Fibroblast of lung (primary cell): ENCODE measurements around the gene CLSTN2. TPM values are rescaled to one million over a fixed set of nuclear protein-coding genes. Genes with fewer than 3 reads are reported as not detected.

Experiments
- DNase-seq, 2 donors: peaks; one replicate each; pipeline versions ENCODE4 v3.0.0 to v3.0.0-alpha.2; 2010; ENCODE audit warnings: low read depth in 2 of 2
- H2AFZ ChIP-seq: 2 replicates; pipeline ENCODE4 v1.5.1; 2012; ENCODE audit warnings: low read length, control low read depth, inconsistent platforms
- H3K27ac ChIP-seq: 2 replicates; pipeline ENCODE4 v1.5.1; 2011; ENCODE audit warnings: low read length, control low read depth; ENCODE audit not compliant: insufficient read depth
- H3K27me3 ChIP-seq: 2 replicates; pipeline ENCODE4 v1.5.1; 2011; ENCODE audit warnings: mild to moderate bottlenecking, low read length; ENCODE audit not compliant: control insufficient read depth, insufficient read depth
- H3K36me3 ChIP-seq: 2 replicates; pipeline ENCODE4 v1.5.1; 2011; ENCODE audit warnings: low read length; ENCODE audit not compliant: control insufficient read depth, insufficient read depth
- H3K4me1 ChIP-seq: 2 replicates; pipeline ENCODE4 v1.5.1; 2011; ENCODE audit warnings: low read length; ENCODE audit not compliant: control insufficient read depth, insufficient read depth; ENCODE audit errors: extremely low read depth
- H3K4me2 ChIP-seq: 2 replicates; pipeline ENCODE4 v1.5.1; 2011; ENCODE audit warnings: low read length, control low read depth; ENCODE audit not compliant: insufficient read depth; ENCODE audit errors: extremely low read depth
- H3K4me3 ChIP-seq, 4 experiments: fragments of 200-600 bp in 1 of 4; sonication (generic) in 1 of 4; replicated peaks in 1 of 4; 2 replicates each; pipeline ENCODE4 v1.5.1; 2011 to 2016; ENCODE audit warnings: low read length in 4 of 4, low read depth in 3 of 4, mild to moderate bottlenecking in 3 of 4, control low read depth in 2 of 4, inconsistent platforms in 1 of 4, mixed read lengths in 1 of 4; ENCODE audit not compliant: insufficient read depth in 1 of 4; ENCODE audit errors: control extremely low read depth in 1 of 4
- H3K79me2 ChIP-seq: 2 replicates; pipeline ENCODE4 v1.5.1; 2012; ENCODE audit warnings: mild to moderate bottlenecking, low read length, inconsistent platforms; ENCODE audit not compliant: control insufficient read depth, insufficient read depth
- H3K9ac ChIP-seq: 2 replicates; pipeline ENCODE4 v1.5.1; 2011; ENCODE audit warnings: mild to moderate bottlenecking, low read length, control low read depth; ENCODE audit not compliant: insufficient read depth
- H3K9me3 ChIP-seq: 2 replicates; pipeline ENCODE4 v1.5.1; 2012; ENCODE audit warnings: low read depth, low read length; ENCODE audit not compliant: control insufficient read depth, insufficient read depth
- H4K20me1 ChIP-seq: 2 replicates; pipeline ENCODE4 v1.5.1; 2011; ENCODE audit warnings: low read length; ENCODE audit not compliant: control insufficient read depth, insufficient read depth; ENCODE audit errors: extremely low read depth
- CTCF ChIP-seq, 2 donors: IDR thresholded peaks in 1 of 2; conservative IDR thresholded peaks in 1 of 2; 1 replicate in 1 of 2; 2 replicates in 1 of 2; pipeline ENCODE4 v1.5.1; 2011 to 2012; ENCODE audit warnings: low read length in 2 of 2, control low read depth in 1 of 2, inconsistent platforms in 1 of 2, low read depth in 1 of 2, mild to moderate bottlenecking in 1 of 2
- EZH2 ChIP-seq: IDR thresholded peaks from 2 replicates; pipeline ENCODE4 v1.5.1; 2012; ENCODE audit warnings: low read length, control low read depth, mild to moderate bottlenecking; ENCODE audit errors: missing control alignments
- polyA plus RNA-seq, 2 donors: library from polyadenylated mRNA; depleted of rRNA in 1 of 2; stranded (reverse) in 1 of 2; unstranded in 1 of 2; fragments of >200 nt; gene quantifications; 2 replicates each; pipeline ENCODE4 v1.2.1, GENCODE V29; 2011 to 2012; ENCODE audit warnings: missing spikeins in 1 of 2
- total RNA-seq: library from RNA; depleted of rRNA; stranded (reverse); fragments of >200 nt; gene quantifications from 2 replicates; pipeline ENCODE4 v1.2.1, GENCODE V29; 2014

The CLSTN2 gene
- total and polyA plus RNA-seq, 2 donors (not counting 1 experiment from before 2014, with no cell fraction given): under 0.01 to 1.3 TPM

- DNase-seq: peak in 1 of 2 donors; percentile 76
- Histone ChIP-seq H3K9ac (no peak overlapping the region), H3K36me3 (no peaks in the 10 kb centered on the region), H3K4me3 (no peak overlapping the region), H3K27ac (no peak overlapping the region), H3K27me3 (no peaks in the 10 kb centered on the region), H3K4me1 (no peaks in the 10 kb centered on the region), H3K4me2 (no peak overlapping the region), H4K20me1 (no peaks in the 10 kb centered on the region), H2AFZ (no peak overlapping the region), H3K9me3 (no peaks in the 10 kb centered on the region), H3K79me2 (no peaks in the 10 kb centered on the region)
- TF ChIP-seq EZH2 (no peak), CTCF (conservative IDR thresholded peaks at IDR 0.05 in 1 of 2, IDR thresholded peaks at IDR 0.05 in 1 of 2; ENCODE audit: low read depth in 1 of 2, low read length in 2 of 2) (no peak)
Observed at GRCh38 chr3:140176526-140176925, 241.5 kb downstream of the CLSTN2 start.

DNA sequence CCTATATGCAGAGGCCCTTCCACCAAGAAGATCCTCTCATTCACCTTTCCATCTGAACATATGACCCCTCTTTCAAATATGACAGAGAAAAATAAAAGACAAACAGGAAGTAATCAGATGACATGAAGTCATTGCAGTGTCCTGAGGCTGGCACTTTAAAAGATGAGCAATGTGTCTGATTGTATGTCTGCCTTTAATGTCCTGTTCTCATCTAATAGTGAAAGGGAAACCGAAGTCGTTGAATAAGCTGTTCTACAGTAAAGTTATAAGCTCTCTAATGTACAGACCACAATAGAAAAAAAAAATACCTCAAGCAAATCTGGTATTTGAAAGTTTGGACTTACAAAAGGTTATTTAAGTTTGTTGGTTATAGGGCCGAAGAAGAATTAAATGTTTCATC is 243.0 kb downstream of the CLSTN2 start:
- no peaks in the 10 kb centered on the region for H4K20me1 ChIP-seq
- H3K4me2 ChIP-seq: no peak overlapping the region
- H3K79me2 ChIP-seq: no peaks in the 10 kb centered on the region
- H3K27ac ChIP-seq: no peak overlapping the region
- TF ChIP-seq EZH2 (no peak), CTCF (conservative IDR thresholded peaks at IDR 0.05 in 1 of 2, IDR thresholded peaks at IDR 0.05 in 1 of 2; ENCODE audit: low read depth in 1 of 2, low read length in 2 of 2) (no peak)
- H3K4me1 ChIP-seq: no peaks in the 10 kb centered on the region
- no peak overlapping the region for H2AFZ ChIP-seq
- no peak for DNase-seq
- no peaks in the 10 kb centered on the region for H3K27me3 ChIP-seq
- H3K9me3 ChIP-seq: no peaks in the 10 kb centered on the region
- H3K9ac ChIP-seq: no peak overlapping the region
- no peaks in the 10 kb centered on the region for H3K36me3 ChIP-seq
- no peak overlapping the region for H3K4me3 ChIP-seq

GRCh38 chr3:140178482-140178881 is 243.5 kb downstream of the CLSTN2 start:
- no peak overlapping the region for H3K27ac ChIP-seq
- no peaks in the 10 kb centered on the region for H3K36me3 ChIP-seq
- H3K4me1 ChIP-seq: no peaks in the 10 kb centered on the region
- H3K9ac ChIP-seq: no peak overlapping the region
- H3K79me2 ChIP-seq: no peaks in the 10 kb centered on the region
- DNase-seq: no peak
- no peak overlapping the region for H3K4me2 ChIP-seq
- H3K27me3 ChIP-seq: no peaks in the 10 kb centered on the region
- H3K4me3 ChIP-seq: no peak overlapping the region
- H4K20me1 ChIP-seq: no peaks in the 10 kb centered on the region
- H3K9me3 ChIP-seq: no peaks in the 10 kb centered on the region
- no peak for TF ChIP-seq CTCF (conservative IDR thresholded peaks at IDR 0.05 in 1 of 2, IDR thresholded peaks at IDR 0.05 in 1 of 2; ENCODE audit: low read depth in 1 of 2, low read length in 2 of 2)
- TF ChIP-seq EZH2: no peak
- H2AFZ ChIP-seq: no peak overlapping the region
